ENCODE measurements around the gene WNT7B.

The WNT7B gene

GRCh38 chr22:45934659-45935341, 42.2 kb downstream of the WNT7B start:
- DNase-seq (ENCODE audit: low spot score), result no peak
- no peak for TF ChIP-seq CTCF (IDR thresholded peaks at IDR 0.05; ENCODE audit: extremely low read depth, missing control alignments)

GRCh38 chr22:45934168-45934564, 42.8 kb downstream of the WNT7B start:
- TF ChIP-seq CTCF (IDR thresholded peaks at IDR 0.05; ENCODE audit: extremely low read depth, missing control alignments), result no peak
- no peak for DNase-seq (ENCODE audit: low spot score)

- no peak for DNase-seq (ENCODE audit: low spot score)
Measured at GRCh38 chr22:45933506-45934167, 43.3 kb downstream of the WNT7B start.

GRCh38 chr22:45932071-45932470, 44.9 kb downstream of the WNT7B start:
- TF ChIP-seq CTCF (IDR thresholded peaks at IDR 0.05; ENCODE audit: extremely low read depth, missing control alignments), result no peak

More at GRCh38 chr22:45933506-45934167, 43.3 kb downstream of the WNT7B start:
- TF ChIP-seq CTCF (IDR thresholded peaks at IDR 0.05; ENCODE audit: extremely low read depth, missing control alignments), result no peak

GRCh38 chr22:45931042-45931441, 45.9 kb downstream of the WNT7B start:
- DNase-seq (ENCODE audit: low spot score), result no peak
- no peak for TF ChIP-seq CTCF (IDR thresholded peaks at IDR 0.05; ENCODE audit: extremely low read depth, missing control alignments)

More at GRCh38 chr22:45932071-45932470, 44.9 kb downstream of the WNT7B start:
- no peak for DNase-seq (ENCODE audit: low spot score)

GRCh38 chr22:45930324-45930723, 46.6 kb downstream of the WNT7B start:
- no peak for TF ChIP-seq CTCF (IDR thresholded peaks at IDR 0.05; ENCODE audit: extremely low read depth, missing control alignments)

GRCh38 chr22:45929649-45930048, 47.3 kb downstream of the WNT7B start:
- TF ChIP-seq CTCF (IDR thresholded peaks at IDR 0.05; ENCODE audit: extremely low read depth, missing control alignments), result no peak
- no peak for DNase-seq (ENCODE audit: low spot score)

More at GRCh38 chr22:45930324-45930723, 46.6 kb downstream of the WNT7B start:
- DNase-seq (ENCODE audit: low spot score), result no peak

Measured in GM20000 (cell line).